H9 (cell line): Measurements from ENCODE around the gene FALEC. TPM values are rescaled to one million over a fixed set of nuclear protein-coding genes. Genes with fewer than 3 reads are reported as not detected.
A peak's percentile ranks its signal among the peaks of the same experiment; 100 is the strongest.

Experiments
- DNase-seq: peaks from one replicate; pipeline ENCODE4 v3.0.0-alpha.2; 2017
- H2AFZ ChIP-seq: one replicate; pipeline ENCODE4 v1.6.1; 2013; ENCODE audit warnings: mild to moderate bottlenecking, low read length, control low read depth, moderate library complexity
- H2AK5ac ChIP-seq: 2 replicates; pipeline ENCODE4 v1.6.1; 2013; ENCODE audit warnings: low read length, control low read depth, mixed read lengths; ENCODE audit not compliant: insufficient read length
- H2BK120ac ChIP-seq: one replicate; pipeline ENCODE4 v1.6.1; 2013; ENCODE audit warnings: low read depth, mild to moderate bottlenecking, low read length, control low read depth, inconsistent platforms; ENCODE audit not compliant: poor library complexity, severe bottlenecking
- H2BK12ac ChIP-seq: 2 replicates; pipeline ENCODE4 v1.6.1; 2013; ENCODE audit warnings: low read length, control low read depth, mixed read lengths, low read depth; ENCODE audit not compliant: insufficient read length
- H2BK15ac ChIP-seq: 2 replicates; pipeline ENCODE4 v1.6.1; 2013; ENCODE audit warnings: low read depth, low read length, control low read depth
- H2BK20ac ChIP-seq: one replicate; pipeline ENCODE4 v1.6.1; 2013; ENCODE audit warnings: low read depth, mild to moderate bottlenecking, low read length, control low read depth, inconsistent platforms; ENCODE audit not compliant: poor library complexity, severe bottlenecking
- H2BK5ac ChIP-seq: 2 replicates; pipeline ENCODE4 v1.6.1; 2013; ENCODE audit warnings: low read length, control low read depth, mixed read lengths; ENCODE audit not compliant: insufficient read length
- H3K14ac ChIP-seq: 2 replicates; pipeline ENCODE4 v1.6.1; 2013; ENCODE audit warnings: low read length, control low read depth; ENCODE audit not compliant: insufficient read depth
- H3K18ac ChIP-seq: 2 replicates; pipeline ENCODE4 v1.6.1; 2013; ENCODE audit warnings: low read depth, mild to moderate bottlenecking, mixed read lengths, low read length, control low read depth; ENCODE audit not compliant: insufficient read length
- H3K23ac ChIP-seq: 2 replicates; pipeline ENCODE4 v1.6.1; 2013; ENCODE audit warnings: low read length, control low read depth, mixed read lengths, low read depth; ENCODE audit not compliant: insufficient read length
- H3K23me2 ChIP-seq: 2 replicates; pipeline ENCODE4 v1.6.1; 2013; ENCODE audit warnings: low read depth, mild to moderate bottlenecking, mixed read lengths, low read length, control low read depth; ENCODE audit not compliant: insufficient read length, poor library complexity, severe bottlenecking
- H3K27ac ChIP-seq: 2 replicates; pipeline ENCODE4 v1.5.1; 2013; ENCODE audit warnings: low read length, control low read depth, mixed read lengths, low read depth; ENCODE audit not compliant: insufficient read length
- H3K27me3 ChIP-seq: 2 replicates; pipeline ENCODE4 v1.6.1; 2013; ENCODE audit warnings: low read length, control low read depth, inconsistent platforms; ENCODE audit not compliant: insufficient read depth
- H3K4ac ChIP-seq: 2 replicates; pipeline ENCODE4 v1.6.1; 2013; ENCODE audit warnings: low read depth, mild to moderate bottlenecking, control low read depth, inconsistent platforms, low read length, moderate library complexity
- H3K4me1 ChIP-seq: 2 replicates; pipeline ENCODE4 v1.6.1; 2013; ENCODE audit warnings: low read length, control low read depth, inconsistent platforms; ENCODE audit not compliant: insufficient read depth
- H3K4me2 ChIP-seq: 2 replicates; pipeline ENCODE4 v1.6.1; 2013; ENCODE audit warnings: low read length, control low read depth, mixed read lengths; ENCODE audit not compliant: insufficient read length, insufficient read depth
- H3K56ac ChIP-seq: 2 replicates; pipeline ENCODE4 v1.6.1; 2013; ENCODE audit warnings: low read depth, mild to moderate bottlenecking, mixed read lengths, low read length, control low read depth; ENCODE audit not compliant: insufficient read length
- H3K79me1 ChIP-seq: 2 replicates; pipeline ENCODE4 v1.6.1; 2013; ENCODE audit warnings: low read depth, mild to moderate bottlenecking, moderate library complexity, low read length, control low read depth, inconsistent platforms; ENCODE audit not compliant: insufficient read depth, poor library complexity, severe bottlenecking
- H3K79me2 ChIP-seq: 2 replicates; pipeline ENCODE4 v1.6.1; 2013; ENCODE audit warnings: low read length, control low read depth, inconsistent platforms; ENCODE audit not compliant: insufficient read depth
- H3K9ac ChIP-seq: 2 replicates; pipeline ENCODE4 v1.6.1; 2013; ENCODE audit warnings: low read length, control low read depth, mixed read lengths; ENCODE audit not compliant: insufficient read length; ENCODE audit errors: extremely low read depth
- H3K9me3 ChIP-seq: one replicate; pipeline ENCODE4 v1.6.1; 2013; ENCODE audit warnings: low read depth, low read length, inconsistent platforms; ENCODE audit not compliant: control insufficient read depth
- H3T11ph ChIP-seq: one replicate; pipeline ENCODE4 v1.6.1; 2013; ENCODE audit warnings: mild to moderate bottlenecking, low read length, control low read depth, inconsistent platforms
- H4K20me1 ChIP-seq: one replicate; pipeline ENCODE4 v1.6.1; 2013; ENCODE audit not compliant: control insufficient read depth, insufficient read length, insufficient read depth
- H4K5ac ChIP-seq: 2 replicates; pipeline ENCODE4 v1.6.1; 2013; ENCODE audit warnings: low read depth, mild to moderate bottlenecking, mixed read lengths, low read length, control low read depth; ENCODE audit not compliant: insufficient read length
- H4K8ac ChIP-seq: replicated peaks from 2 replicates; pipeline ENCODE4 v1.6.1; 2013; ENCODE audit warnings: low read length, control low read depth, mixed read lengths, low read depth; ENCODE audit not compliant: insufficient read length
- H4K91ac ChIP-seq: 2 replicates; pipeline ENCODE4 v1.6.1; 2013; ENCODE audit warnings: low read depth, mild to moderate bottlenecking, moderate library complexity, mixed read lengths, low read length, control low read depth; ENCODE audit not compliant: insufficient read length
- H3K27ac Mint-ChIP-seq, 3 experiments: 2 replicates in 2 of 3; 3 replicates in 1 of 3; pipeline ENCODE4 v1.8.0; 2020 to 2021; ENCODE audit warnings: mixed read lengths in 3 of 3, mild to moderate bottlenecking in 1 of 3, moderate library complexity in 1 of 3
- H3K27me3 Mint-ChIP-seq: 2 replicates; pipeline ENCODE4 v1.8.0; 2021; ENCODE audit warnings: low read depth, mild to moderate bottlenecking, moderate library complexity, mixed read lengths
- H3K36me3 Mint-ChIP-seq, 3 experiments: 2 replicates in 2 of 3; 3 replicates in 1 of 3; pipeline ENCODE4 v1.8.0; 2020 to 2021; ENCODE audit warnings: low read depth in 3 of 3, mixed read lengths in 3 of 3; ENCODE audit not compliant: insufficient read depth in 1 of 3
- H3K4me1 Mint-ChIP-seq, 2 experiments: 2 replicates each; pipeline ENCODE4 v1.8.0; 2020; ENCODE audit warnings: mixed read lengths in 2 of 2
- H3K4me3 Mint-ChIP-seq, 2 experiments: 2 replicates in 1 of 2; 3 replicates in 1 of 2; pipeline ENCODE4 v1.8.0; 2020 to 2021; ENCODE audit warnings: mild to moderate bottlenecking in 2 of 2, mixed read lengths in 2 of 2, moderate library complexity in 1 of 2
- H3K9me3 Mint-ChIP-seq, 2 experiments: 2 replicates in 1 of 2; 3 replicates in 1 of 2; pipeline ENCODE4 v1.8.0; 2020; ENCODE audit warnings: mild to moderate bottlenecking in 2 of 2, mixed read lengths in 2 of 2, moderate library complexity in 1 of 2
- WGBS: extraction: QIAGEN DNeasy Blood & Tissue Kit; methylation state at CpG from one replicate; pipeline ENCODE4 v1.1.7; 2013; ENCODE audit warnings: missing lambda C conversion rate, low lambda C conversion rate, mixed read lengths; ENCODE audit not compliant: insufficient read length; ENCODE audit errors: extremely low coverage; 5-methylcytosine and 5-hydroxymethylcytosine counted together
- total RNA-seq: library from RNA; stranded (reverse); gene quantifications from 2 replicates; pipeline ENCODE4 v1.2.1, GENCODE V29; 2021
- TF ChIP-seq, protein P1 (sequence below): fragments of 200-600 bp; sonication (generic); conservative IDR thresholded peaks from 3 replicates; pipeline ENCODE4 v1.8.0; 2021; ENCODE audit warnings: antibody characterized with exemption, mild to moderate bottlenecking

The FALEC gene
- total RNA-seq, 1 experiment from 2014 or later, result not detected

- Mint-ChIP-seq H3K27me3 (peaks cover 3% of the 10 kb centered on the region; the same call in 1 of the 2 replicates), H3K4me3 (peak overlapping the region; percentile 96 to 97), H3K27ac (peak overlapping the region in 1 of 3 experiments; percentile 87; a peak in 3 of 7 replicates), H3K4me1 (peaks cover 50 to 63% of the 10 kb centered on the region in 2 experiments), H3K9me3 (peaks cover 6 to 15% of the 10 kb centered on the region in 2 experiments; a peak in 4 of 5 replicates), H3K36me3 (peaks cover 66 to 75% (median 66%) of the 10 kb centered on the region in 3 experiments)
- no peak overlapping the region for H3K23ac ChIP-seq
- peaks cover 7% of the 10 kb centered on the region for H3K23me2 ChIP-seq
- H3K18ac ChIP-seq, result no peak overlapping the region
- WGBS, result no CpG with 5 or more reads among the region's 4 CpGs
- no peak overlapping the region for H2AK5ac ChIP-seq
- no peak overlapping the region for H3K27ac ChIP-seq
- peaks cover 4% of the 10 kb centered on the region for H3K4me1 ChIP-seq
- no peaks in the 10 kb centered on the region for H3K27me3 ChIP-seq
- H3K79me2 ChIP-seq, result peaks cover 35% of the 10 kb centered on the region
- H3K9ac ChIP-seq, result peak overlapping the region; percentile 98
- H2AFZ ChIP-seq, result no peak overlapping the region
- no peak for DNase-seq
- no peak overlapping the region for H4K5ac ChIP-seq
- H2BK20ac ChIP-seq, result no peak overlapping the region
- peak overlapping the region; percentile 98 for H3K4me2 ChIP-seq
- H2BK12ac ChIP-seq, result no peak overlapping the region
- no peak overlapping the region for H4K91ac ChIP-seq
- TF ChIP-seq, protein P1, sequence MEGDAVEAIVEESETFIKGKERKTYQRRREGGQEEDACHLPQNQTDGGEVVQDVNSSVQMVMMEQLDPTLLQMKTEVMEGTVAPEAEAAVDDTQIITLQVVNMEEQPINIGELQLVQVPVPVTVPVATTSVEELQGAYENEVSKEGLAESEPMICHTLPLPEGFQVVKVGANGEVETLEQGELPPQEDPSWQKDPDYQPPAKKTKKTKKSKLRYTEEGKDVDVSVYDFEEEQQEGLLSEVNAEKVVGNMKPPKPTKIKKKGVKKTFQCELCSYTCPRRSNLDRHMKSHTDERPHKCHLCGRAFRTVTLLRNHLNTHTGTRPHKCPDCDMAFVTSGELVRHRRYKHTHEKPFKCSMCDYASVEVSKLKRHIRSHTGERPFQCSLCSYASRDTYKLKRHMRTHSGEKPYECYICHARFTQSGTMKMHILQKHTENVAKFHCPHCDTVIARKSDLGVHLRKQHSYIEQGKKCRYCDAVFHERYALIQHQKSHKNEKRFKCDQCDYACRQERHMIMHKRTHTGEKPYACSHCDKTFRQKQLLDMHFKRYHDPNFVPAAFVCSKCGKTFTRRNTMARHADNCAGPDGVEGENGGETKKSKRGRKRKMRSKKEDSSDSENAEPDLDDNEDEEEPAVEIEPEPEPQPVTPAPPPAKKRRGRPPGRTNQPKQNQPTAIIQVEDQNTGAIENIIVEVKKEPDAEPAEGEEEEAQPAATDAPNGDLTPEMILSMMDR, result no peak
- no peak overlapping the region for H3T11ph ChIP-seq
- no peak overlapping the region for H2BK15ac ChIP-seq
- no peak overlapping the region for H2BK120ac ChIP-seq
- H3K4ac ChIP-seq, result no peak overlapping the region
- H3K79me1 ChIP-seq, result no peaks in the 10 kb centered on the region
- H4K8ac ChIP-seq, result no peak overlapping the region
- H3K9me3 ChIP-seq, result no peaks in the 10 kb centered on the region
- no peak overlapping the region for H3K56ac ChIP-seq
- H2BK5ac ChIP-seq, result no peak overlapping the region
- H4K20me1 ChIP-seq, result no peaks in the 10 kb centered on the region
- no peak overlapping the region for H3K14ac ChIP-seq
Measured at GRCh38 chr1:150576367-150576711, 60.8 kb downstream of the FALEC start.
